ENCODE results near the gene UBAP2. TPM values are rescaled to one million over a fixed set of nuclear protein-coding genes. Genes with fewer than 3 reads are reported as not detected.

UBAP2 gene
- total RNA-seq, 5 donors from 2014 or later (not counting 1 experiment from before 2014, with no cell fraction given) = 32.9 to 38.1 (median 36.7) TPM

- H3K27me3 Mint-ChIP-seq = no peaks in the 10 kb centered on the region
- ChIA-PET CTCF (no interaction called here), POLR2A (no interaction called here)
- Histone ChIP-seq H3K9me3 (no peaks in the 10 kb centered on the region), H3K27ac (ENCODE audit: low read length) (no peak overlapping the region), H3K27me3 (replicated peaks in 1 of 2; ENCODE audit: control insufficient read depth in 2 of 2, extremely low read depth in 1 of 2, insufficient read depth in 2 of 2, low read length in 1 of 2) (no peaks in the 10 kb centered on the region), H3K4me1 (ENCODE audit: control insufficient read depth in 1 of 2, extremely low read depth in 1 of 2, insufficient read depth in 2 of 2, low read length in 2 of 2) (no peaks in the 10 kb centered on the region), H3K4me3 (ENCODE audit: control insufficient read depth in 1 of 2, extremely low read depth in 1 of 2, low read length in 1 of 2) (no peak overlapping the region), H3K36me3 (ENCODE audit: control insufficient read depth in 2 of 2, extremely low read depth in 1 of 2, insufficient read depth in 1 of 2, low read length in 1 of 2) (no peaks in the 10 kb centered on the region)
- no peak overlapping the region for H3K27ac Mint-ChIP-seq
- DNase-seq = no peak
- peaks cover 0 to 7% (median 2%) of the 10 kb centered on the region in 3 donors for H3K4me1 Mint-ChIP-seq
- 80% methylated on average over 1 of the region's 2 CpGs for WGBS (ENCODE audit: insufficient coverage)
- H3K9me3 Mint-ChIP-seq = no peaks in the 10 kb centered on the region
- peaks cover 14% of the 10 kb centered on the region for H3K36me3 Mint-ChIP-seq
- H3K4me3 Mint-ChIP-seq = no peak overlapping the region
- no peak for ATAC-seq (replicated peaks in 1 of 4)
Measured at GRCh38 chr9:34001951-34002350, 46.7 kb downstream of the UBAP2 start.

DNA sequence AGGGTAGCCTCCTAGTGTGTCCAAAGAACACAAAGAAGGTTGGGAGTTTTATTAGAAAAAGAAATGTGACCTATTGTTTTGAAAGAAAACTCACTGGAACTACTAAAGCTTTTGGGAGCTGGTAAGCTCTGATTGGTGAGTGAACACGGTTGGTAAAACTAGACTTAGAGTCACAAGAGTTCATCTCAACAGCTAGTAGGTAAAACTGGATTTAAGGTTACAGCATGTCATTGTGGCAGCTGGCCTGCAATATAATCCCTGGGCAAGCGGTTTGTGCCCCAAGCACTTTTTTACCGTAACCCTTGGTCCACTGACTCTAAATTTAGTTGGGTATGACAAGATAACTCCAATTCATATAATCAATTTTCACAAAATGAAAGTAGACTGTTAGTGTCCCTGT is 47.4 kb downstream of the UBAP2 start:
- Histone ChIP-seq H3K27me3 (replicated peaks in 1 of 2; ENCODE audit: control insufficient read depth in 2 of 2, extremely low read depth in 1 of 2, insufficient read depth in 2 of 2, low read length in 1 of 2) (no peaks in the 10 kb centered on the region), H3K9me3 (no peaks in the 10 kb centered on the region), H3K4me1 (ENCODE audit: control insufficient read depth in 1 of 2, extremely low read depth in 1 of 2, insufficient read depth in 2 of 2, low read length in 2 of 2) (no peaks in the 10 kb centered on the region), H3K27ac (ENCODE audit: low read length) (no peak overlapping the region), H3K36me3 (ENCODE audit: control insufficient read depth in 2 of 2, extremely low read depth in 1 of 2, insufficient read depth in 1 of 2, low read length in 1 of 2) (no peaks in the 10 kb centered on the region), H3K4me3 (ENCODE audit: control insufficient read depth in 1 of 2, extremely low read depth in 1 of 2, low read length in 1 of 2) (no peak overlapping the region)
- no peak for ATAC-seq (replicated peaks in 1 of 4)
- peaks cover 20% of the 10 kb centered on the region for H3K36me3 Mint-ChIP-seq
- no peaks in the 10 kb centered on the region for H3K9me3 Mint-ChIP-seq
- WGBS (ENCODE audit: insufficient coverage) = no CpG with 5 or more reads among the region's 3 CpGs
- H3K27me3 Mint-ChIP-seq = no peaks in the 10 kb centered on the region
- ChIA-PET POLR2A (no interaction called here), CTCF (no interaction called here)
- H3K4me3 Mint-ChIP-seq = no peak overlapping the region
- peak overlapping the region in 1 of 2 donors; percentile 62 for H3K27ac Mint-ChIP-seq
- peaks cover 0 to 7% (median 2%) of the 10 kb centered on the region in 3 donors for H3K4me1 Mint-ChIP-seq
- no peak for DNase-seq

GRCh38 chr9:33995449-33995848 is 53.2 kb downstream of the UBAP2 start:
- no peak overlapping the region for H3K4me3 ChIP-seq (ENCODE audit: control insufficient read depth in 1 of 2, extremely low read depth in 1 of 2, low read length in 1 of 2)
- no peak overlapping the region for H3K27ac Mint-ChIP-seq
- H3K27me3 ChIP-seq (replicated peaks in 1 of 2; ENCODE audit: control insufficient read depth in 2 of 2, extremely low read depth in 1 of 2, insufficient read depth in 2 of 2, low read length in 1 of 2) = no peaks in the 10 kb centered on the region
- H3K4me3 Mint-ChIP-seq = no peak overlapping the region
- ChIA-PET CTCF (interaction anchor here in 1 of 2 donors (0.6 kb wide), 1 partner anchor 1423 kb away, joined by 5 read pairs; no protein-coding TSS in a partner anchor), POLR2A (interaction anchor here in 1 of 2 donors (0.7 kb wide), 1 partner anchor 79 kb away, joined by 3 read pairs; no protein-coding TSS in a partner anchor)
- H3K4me1 Mint-ChIP-seq = no peaks in the 10 kb centered on the region
- no peak overlapping the region for H3K27ac ChIP-seq (ENCODE audit: low read length)
- no peak for ATAC-seq (replicated peaks in 1 of 4)
- H3K36me3 Mint-ChIP-seq = peaks cover 36% of the 10 kb centered on the region
- no peaks in the 10 kb centered on the region for H3K9me3 Mint-ChIP-seq
- no peaks in the 10 kb centered on the region for H3K27me3 Mint-ChIP-seq
- peaks cover 0 to 8% of the 10 kb centered on the region in 2 donors for H3K36me3 ChIP-seq (ENCODE audit: control insufficient read depth in 2 of 2, extremely low read depth in 1 of 2, insufficient read depth in 1 of 2, low read length in 1 of 2)
- no peaks in the 10 kb centered on the region for H3K4me1 ChIP-seq (ENCODE audit: control insufficient read depth in 1 of 2, extremely low read depth in 1 of 2, insufficient read depth in 2 of 2, low read length in 2 of 2)
- H3K9me3 ChIP-seq = no peaks in the 10 kb centered on the region
- no peak for DNase-seq

GRCh38 chr9:33993104-33993503 is 55.6 kb downstream of the UBAP2 start:
- Mint-ChIP-seq H3K4me3 (no peak overlapping the region), H3K36me3 (peaks cover 42% of the 10 kb centered on the region), H3K27me3 (no peaks in the 10 kb centered on the region), H3K27ac (no peak overlapping the region), H3K9me3 (no peaks in the 10 kb centered on the region), H3K4me1 (peaks cover 0 to 11% (median 5%) of the 10 kb centered on the region in 3 donors)
- H3K4me3 ChIP-seq (ENCODE audit: control insufficient read depth in 1 of 2, extremely low read depth in 1 of 2, low read length in 1 of 2) = no peak overlapping the region
- H3K27me3 ChIP-seq (replicated peaks in 1 of 2; ENCODE audit: control insufficient read depth in 2 of 2, extremely low read depth in 1 of 2, insufficient read depth in 2 of 2, low read length in 1 of 2) = no peaks in the 10 kb centered on the region
- H3K9me3 ChIP-seq = no peaks in the 10 kb centered on the region
- POLR2A ChIA-PET = interaction anchor here in 1 of 2 donors (0.6 kb wide), 1 partner anchor 193 kb away, joined by 3 read pairs; no protein-coding TSS in a partner anchor
- H3K27ac ChIP-seq (ENCODE audit: low read length) = no peak overlapping the region
- WGBS (ENCODE audit: insufficient coverage) = no CpG with 5 or more reads among the region's 2 CpGs
- CTCF ChIA-PET = no interaction called here
- H3K4me1 ChIP-seq (ENCODE audit: control insufficient read depth in 1 of 2, extremely low read depth in 1 of 2, insufficient read depth in 2 of 2, low read length in 2 of 2) = no peaks in the 10 kb centered on the region
- ATAC-seq (replicated peaks in 1 of 4) (no peak), DNase-seq (no peak)
- H3K36me3 ChIP-seq (ENCODE audit: control insufficient read depth in 2 of 2, extremely low read depth in 1 of 2, insufficient read depth in 1 of 2, low read length in 1 of 2) = peaks cover 7 to 11% of the 10 kb centered on the region in 2 donors

DNA sequence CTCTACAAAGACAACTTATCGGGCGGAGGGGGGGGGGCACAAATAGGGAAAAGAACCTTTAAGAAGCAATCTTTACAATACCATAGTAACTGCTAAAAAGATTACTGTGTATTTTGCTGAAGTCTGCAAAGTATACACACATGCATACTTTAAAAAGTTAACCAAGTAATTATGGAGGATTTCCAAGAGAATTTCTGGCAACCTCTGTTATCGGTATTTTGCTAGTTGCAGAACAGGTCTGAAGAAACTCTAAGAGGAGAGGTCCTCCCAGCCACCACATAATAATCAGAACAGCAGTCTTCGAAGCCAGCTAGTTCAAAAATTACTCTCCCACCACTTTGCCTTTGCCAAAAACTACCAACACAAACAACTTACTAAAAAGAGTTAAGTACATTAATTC is 56.1 kb downstream of the UBAP2 start:
- H3K4me1 Mint-ChIP-seq = peaks cover 0 to 11% (median 5%) of the 10 kb centered on the region in 3 donors
- no peaks in the 10 kb centered on the region for H3K9me3 ChIP-seq
- H3K4me3 Mint-ChIP-seq = no peak overlapping the region
- no peaks in the 10 kb centered on the region for H3K9me3 Mint-ChIP-seq
- peaks cover 8 to 11% of the 10 kb centered on the region in 2 donors for H3K36me3 ChIP-seq (ENCODE audit: control insufficient read depth in 2 of 2, extremely low read depth in 1 of 2, insufficient read depth in 1 of 2, low read length in 1 of 2)
- ChIA-PET CTCF (interaction anchor here in 1 of 2 donors (0.6 kb wide), 1 partner anchor 57 kb away, joined by 12 read pairs; no protein-coding TSS in a partner anchor), POLR2A (interaction anchor here in 1 of 2 donors (0.6 kb wide), 1 partner anchor 12 kb away, joined by 10 read pairs; no protein-coding TSS in a partner anchor)
- no peaks in the 10 kb centered on the region for H3K27me3 ChIP-seq (replicated peaks in 1 of 2; ENCODE audit: control insufficient read depth in 2 of 2, extremely low read depth in 1 of 2, insufficient read depth in 2 of 2, low read length in 1 of 2)
- no peak overlapping the region for H3K4me3 ChIP-seq (ENCODE audit: control insufficient read depth in 1 of 2, extremely low read depth in 1 of 2, low read length in 1 of 2)
- no peaks in the 10 kb centered on the region for H3K27me3 Mint-ChIP-seq
- DNase-seq (no peak), ATAC-seq (replicated peaks in 1 of 4) (no peak)
- WGBS (ENCODE audit: insufficient coverage) = 100% methylated on average over 1 of the region's 4 CpGs
- no peak overlapping the region for H3K27ac ChIP-seq (ENCODE audit: low read length)
- no peaks in the 10 kb centered on the region for H3K4me1 ChIP-seq (ENCODE audit: control insufficient read depth in 1 of 2, extremely low read depth in 1 of 2, insufficient read depth in 2 of 2, low read length in 2 of 2)
- H3K27ac Mint-ChIP-seq = no peak overlapping the region
- peaks cover 41% of the 10 kb centered on the region for H3K36me3 Mint-ChIP-seq

DNA sequence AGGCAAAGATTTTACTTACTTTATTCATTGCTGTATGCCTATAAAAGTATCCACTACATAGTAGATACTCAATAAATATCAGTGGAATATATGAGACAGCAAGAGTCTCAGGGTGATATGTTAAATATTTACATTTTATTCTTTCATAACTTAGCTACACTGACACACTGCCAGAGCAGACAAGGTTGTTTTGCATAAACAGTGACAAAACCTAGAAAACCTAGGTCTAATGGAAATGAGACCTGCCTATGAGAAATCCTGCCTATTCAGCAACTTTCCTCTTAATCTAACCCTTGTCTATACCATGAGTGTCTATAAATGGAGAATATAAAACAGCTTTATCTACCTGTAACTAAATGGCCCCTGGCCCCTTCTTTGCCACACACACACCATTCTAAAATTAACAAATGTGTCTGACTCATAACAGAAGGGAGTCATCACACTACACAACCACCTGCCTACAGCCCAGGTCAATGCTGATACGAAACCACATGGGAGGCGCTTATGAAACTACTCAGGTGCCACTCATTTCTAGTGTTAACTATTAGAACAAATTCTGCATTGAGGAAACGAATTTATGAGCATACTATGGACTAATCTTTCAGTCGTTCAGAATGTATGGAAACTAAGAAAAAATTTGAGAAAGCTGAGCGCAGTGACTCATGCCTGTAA is 60.3 kb downstream of the UBAP2 start:
- WGBS (ENCODE audit: insufficient coverage) = 38% methylated on average over 3 of the region's 5 CpGs
- ChIA-PET CTCF (interaction anchor here in 1 of 2 donors (0.6 kb wide), 1 partner anchor 175 kb away, joined by 3 read pairs; no protein-coding TSS in a partner anchor), POLR2A (no interaction called here)
- no peaks in the 10 kb centered on the region for H3K4me1 ChIP-seq (ENCODE audit: control insufficient read depth in 1 of 2, extremely low read depth in 1 of 2, insufficient read depth in 2 of 2, low read length in 2 of 2)
- no peaks in the 10 kb centered on the region for H3K9me3 ChIP-seq
- Mint-ChIP-seq H3K4me3 (no peak overlapping the region), H3K4me1 (peaks cover 0 to 11% (median 5%) of the 10 kb centered on the region in 3 donors), H3K36me3 (peaks cover 34% of the 10 kb centered on the region), H3K27ac (peak overlapping the region in 1 of 2 donors; percentile 26), H3K9me3 (no peaks in the 10 kb centered on the region), H3K27me3 (no peaks in the 10 kb centered on the region)
- no peak overlapping the region for H3K4me3 ChIP-seq (ENCODE audit: control insufficient read depth in 1 of 2, extremely low read depth in 1 of 2, low read length in 1 of 2)
- H3K27ac ChIP-seq (ENCODE audit: low read length) = no peak overlapping the region
- H3K27me3 ChIP-seq (replicated peaks in 1 of 2; ENCODE audit: control insufficient read depth in 2 of 2, extremely low read depth in 1 of 2, insufficient read depth in 2 of 2, low read length in 1 of 2) = no peaks in the 10 kb centered on the region
- no peak for ATAC-seq (replicated peaks in 1 of 4)
- H3K36me3 ChIP-seq (ENCODE audit: control insufficient read depth in 2 of 2, extremely low read depth in 1 of 2, insufficient read depth in 1 of 2, low read length in 1 of 2) = peaks cover 13 to 24% of the 10 kb centered on the region in 2 donors
- DNase-seq = peak in 1 of 35 experiments; percentile 3

Measured in T-cell (primary cell).